GM12874 (cell line): ENCODE results near the gene CES5A.

ENCODE experiments used
- CTCF ChIP-seq: IDR thresholded peaks from 2 replicates; pipeline ENCODE4 v1.5.1; 2011; ENCODE audit warnings: low read depth, mild to moderate bottlenecking, control low read depth, low read length, moderate library complexity; ENCODE audit not compliant: insufficient read depth

CES5A gene

DNA sequence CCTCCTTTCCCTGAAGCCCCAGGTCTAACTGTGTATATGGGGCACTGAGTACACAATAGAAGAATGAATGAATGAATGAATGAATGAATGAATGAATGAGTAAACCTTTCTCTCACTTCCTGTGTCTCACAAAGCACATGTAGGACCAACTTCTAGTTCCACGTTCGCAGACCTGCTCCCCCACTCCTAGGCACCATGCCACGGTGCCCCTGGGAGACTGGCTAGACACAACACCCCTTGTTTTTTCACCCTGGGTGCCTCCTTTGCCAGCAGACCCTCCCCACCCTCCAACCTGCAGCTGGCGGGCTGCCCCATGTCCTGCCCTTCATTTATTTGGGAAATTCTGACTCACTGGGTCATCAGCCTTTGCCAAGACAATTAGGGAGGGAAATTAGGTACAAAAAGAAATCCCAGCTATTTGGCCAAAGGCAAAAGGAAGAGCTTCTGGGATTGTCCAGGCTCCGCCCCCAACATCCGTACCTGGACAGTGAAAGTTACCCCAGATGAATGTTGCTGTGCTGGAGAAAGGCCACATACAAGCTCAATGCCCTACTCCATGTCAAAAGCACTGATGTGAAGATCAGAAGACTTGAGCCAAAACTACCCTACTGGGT is 50.0 kb downstream of the CES5A start:
- no peak for TF ChIP-seq CTCF

DNA sequence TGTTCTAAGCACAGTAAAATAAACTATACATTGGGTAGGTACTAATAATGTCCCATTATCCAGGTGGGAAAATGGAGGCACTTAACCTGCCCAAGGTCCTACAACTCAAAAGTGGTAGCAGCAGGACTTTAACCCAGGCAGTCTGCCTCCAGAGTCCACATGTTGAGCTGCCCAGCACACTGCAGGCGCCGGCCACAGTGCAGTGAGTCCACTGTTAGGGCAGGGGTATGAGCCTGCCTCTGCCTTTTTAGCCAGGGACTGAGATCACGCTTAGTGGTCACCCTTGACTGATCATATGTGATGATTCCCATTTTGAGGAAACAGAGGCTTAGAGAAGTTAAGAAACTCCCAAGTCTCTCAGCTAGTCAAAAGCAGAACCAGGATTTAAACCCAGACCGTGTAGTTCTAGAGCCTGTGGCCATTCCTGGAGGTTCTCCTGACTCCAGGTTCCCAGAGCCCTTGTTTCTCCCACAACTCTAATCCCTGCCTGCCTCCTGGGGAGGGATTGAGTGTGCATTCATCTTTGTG is 50.6 kb downstream of the CES5A start:
- TF ChIP-seq CTCF, result no peak

- TF ChIP-seq CTCF, result no peak
Observed at GRCh38 chr16:55822280-55822810, 52.8 kb downstream of the CES5A start.

DNA sequence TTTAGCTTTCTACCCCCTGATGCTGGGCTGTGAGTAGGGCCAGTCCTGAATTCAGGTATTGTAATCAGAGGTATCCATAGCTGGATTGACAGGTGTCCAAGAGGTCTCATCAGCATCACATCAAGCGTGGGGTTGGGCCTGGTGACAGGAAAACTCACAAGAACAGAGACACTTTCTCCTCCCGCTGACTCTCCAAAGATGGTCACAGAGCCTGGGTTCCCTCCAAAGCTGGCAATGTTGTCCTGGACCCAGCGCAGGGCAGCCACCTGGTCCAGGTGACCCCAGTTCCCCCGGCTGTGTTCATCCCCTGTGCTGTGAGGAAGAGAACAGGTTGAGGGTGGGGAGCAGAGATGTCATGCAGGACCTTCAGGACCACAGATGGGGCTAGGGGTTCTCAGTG is 54.0 kb downstream of the CES5A start:
- TF ChIP-seq CTCF, result no peak

DNA sequence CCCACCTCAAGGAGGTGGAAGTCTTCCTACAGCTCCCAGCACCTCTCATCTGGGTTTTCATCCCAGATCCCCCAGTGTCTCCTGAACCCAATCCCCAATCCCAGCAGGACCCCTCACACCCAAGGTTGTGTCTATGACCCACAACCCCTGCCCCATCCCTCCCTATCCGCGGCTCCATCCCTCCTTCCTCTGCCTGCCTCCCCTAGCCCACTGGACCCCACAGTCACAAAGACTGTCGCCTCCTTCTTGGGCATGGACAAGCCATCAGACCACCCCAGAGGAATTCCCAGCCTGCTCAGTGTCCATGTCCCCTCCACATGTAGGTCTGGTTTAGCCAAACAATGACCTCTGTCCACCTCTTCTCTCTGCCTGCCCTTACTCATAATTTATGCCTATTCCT is 54.6 kb downstream of the CES5A start:
- TF ChIP-seq CTCF, result no peak

DNA sequence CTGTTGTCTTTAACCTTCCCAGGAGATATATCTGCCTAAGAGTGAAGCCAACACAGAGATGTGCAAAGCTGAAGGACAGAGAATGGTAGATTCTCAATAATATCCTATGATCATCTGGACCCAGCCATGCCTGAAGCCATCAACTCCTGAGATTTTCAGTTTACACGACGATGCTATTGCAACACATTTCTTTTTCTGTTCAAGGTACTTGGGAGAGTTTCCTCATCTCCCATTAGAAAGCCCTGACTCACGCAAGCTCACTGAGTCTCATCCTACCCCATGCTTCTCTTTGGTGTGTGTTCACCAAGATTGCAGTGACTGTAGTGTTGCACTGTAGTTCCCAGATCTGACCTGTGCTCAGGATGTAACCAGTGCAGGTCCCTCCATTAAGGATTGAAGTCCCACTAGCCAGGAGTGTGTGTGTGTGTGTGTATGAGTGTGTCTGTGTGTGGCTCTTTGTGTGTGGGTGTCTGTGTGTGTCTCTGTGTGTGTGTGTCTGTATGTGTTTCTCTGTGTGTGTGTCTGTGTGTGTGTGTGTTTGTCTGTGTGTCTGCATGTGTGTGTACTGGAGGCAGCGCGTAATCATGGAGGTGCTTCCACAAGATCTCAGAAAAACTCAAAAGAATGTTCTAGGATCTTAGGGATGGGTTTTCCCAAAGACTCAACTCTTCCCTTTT is 57.8 kb downstream of the CES5A start:
- no peak for TF ChIP-seq CTCF

DNA sequence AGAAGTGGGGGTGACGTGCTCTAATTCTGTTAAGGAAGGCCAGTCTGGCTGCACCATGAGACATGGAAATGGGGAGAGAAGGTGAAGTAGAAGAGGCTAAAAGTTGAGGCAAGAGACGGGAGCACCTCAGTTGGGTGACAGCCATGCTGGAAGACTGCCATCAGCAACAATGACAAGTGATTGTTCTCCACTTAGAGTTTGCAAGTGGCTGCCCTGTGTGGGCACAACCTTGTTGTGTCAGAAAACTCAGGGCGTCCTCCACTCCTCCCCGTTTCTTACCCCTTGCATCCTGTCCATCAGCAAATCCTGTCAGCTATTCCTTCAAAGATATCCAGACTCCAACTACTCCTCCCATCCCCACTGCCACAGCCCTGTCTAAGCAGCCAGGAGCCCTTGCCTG is 59.9 kb downstream of the CES5A start:
- no peak for TF ChIP-seq CTCF
